ENCODE results near the gene SYTL4.

GRCh38 chrX:100717363-100717762, 14.6 kb downstream of the SYTL4 start:
- TF ChIP-seq EP300 (IDR thresholded peaks at IDR 0.05) (no peak), CTCF (IDR thresholded peaks at IDR 0.05) (no peak), POLR2A (IDR thresholded peaks at IDR 0.05) (no peak)
